Measurements from ENCODE around the gene SH3PXD2A. TPM values are rescaled to one million over a fixed set of nuclear protein-coding genes. Genes with fewer than 3 reads are reported as not detected.

SH3PXD2A gene
- total RNA-seq, 1 donor from 2014 or later, result 17.3 TPM

- no peak overlapping the region for H2AFZ ChIP-seq (ENCODE audit: low read depth, low read length)
- peaks cover 2% of the 10 kb centered on the region for H3K9me3 Mint-ChIP-seq (ENCODE audit: unreplicated experiment)
- H3K4me3 ChIP-seq (ENCODE audit: insufficient read depth, low read depth, low read length), result no peak overlapping the region
- H3K4me3 Mint-ChIP-seq (ENCODE audit: unreplicated experiment), result no peak overlapping the region
- DNase-seq (ENCODE audit: low read depth) (no peak), FAIRE-seq (no peak)
- H3K36me3 ChIP-seq (ENCODE audit: insufficient read depth, low read length), result no peaks in the 10 kb centered on the region
- H3K4me1 ChIP-seq (ENCODE audit: insufficient read depth, low read length), result no peaks in the 10 kb centered on the region
- no peaks in the 10 kb centered on the region for H3K27me3 ChIP-seq (ENCODE audit: insufficient read depth, low read length)
- no peaks in the 10 kb centered on the region for H3K36me3 Mint-ChIP-seq (ENCODE audit: low read depth, unreplicated experiment)
- peaks cover 38% of the 10 kb centered on the region for H4K20me1 ChIP-seq (ENCODE audit: insufficient read depth, low read length)
- H3K9ac ChIP-seq (ENCODE audit: low read length), result no peak overlapping the region
- H3K4me1 Mint-ChIP-seq (ENCODE audit: low read depth, unreplicated experiment), result peaks cover 13% of the 10 kb centered on the region
- H3K27ac ChIP-seq (ENCODE audit: low read depth, low read length), result no peak overlapping the region
- no peak overlapping the region for H3K4me2 ChIP-seq (ENCODE audit: low read length)
- no peaks in the 10 kb centered on the region for H3K27me3 Mint-ChIP-seq (ENCODE audit: low read depth, unreplicated experiment)
- no peak for TF ChIP-seq EZH2 (IDR thresholded peaks at IDR 0.05; ENCODE audit: insufficient read depth, low read length)
- TF ChIP-seq CTCF (IDR thresholded peaks at IDR 0.05; ENCODE audit: insufficient read depth, low read depth, low read length), result no peak
- no peak overlapping the region for H3K27ac Mint-ChIP-seq (ENCODE audit: unreplicated experiment)
- H3K79me2 ChIP-seq (ENCODE audit: insufficient read depth, low read length), result peaks cover 26% of the 10 kb centered on the region
- no peaks in the 10 kb centered on the region for H3K9me3 ChIP-seq (ENCODE audit: insufficient read depth, low read depth, low read length)
These were observed 20.8 kb downstream of the SH3PXD2A start for GRCh38 chr10:103834436-103835095.

- no peak overlapping the region for H2AFZ ChIP-seq (ENCODE audit: low read depth, low read length)
- H3K27me3 ChIP-seq (ENCODE audit: insufficient read depth, low read length), result no peaks in the 10 kb centered on the region
- no peaks in the 10 kb centered on the region for H3K36me3 ChIP-seq (ENCODE audit: insufficient read depth, low read length)
- H3K27ac ChIP-seq (ENCODE audit: low read depth, low read length), result no peak overlapping the region
- H3K9me3 Mint-ChIP-seq (ENCODE audit: unreplicated experiment), result peaks cover 2% of the 10 kb centered on the region
- H3K4me2 ChIP-seq (ENCODE audit: low read length), result peak overlapping the region; percentile 5
- no peaks in the 10 kb centered on the region for H3K27me3 Mint-ChIP-seq (ENCODE audit: low read depth, unreplicated experiment)
- H3K79me2 ChIP-seq (ENCODE audit: insufficient read depth, low read length), result peaks cover 26% of the 10 kb centered on the region
- H3K4me1 ChIP-seq (ENCODE audit: insufficient read depth, low read length), result no peaks in the 10 kb centered on the region
- H4K20me1 ChIP-seq (ENCODE audit: insufficient read depth, low read length), result peaks cover 36% of the 10 kb centered on the region
- no peak overlapping the region for H3K4me3 Mint-ChIP-seq (ENCODE audit: unreplicated experiment)
- no peaks in the 10 kb centered on the region for H3K9me3 ChIP-seq (ENCODE audit: insufficient read depth, low read depth, low read length)
- H3K4me3 ChIP-seq (ENCODE audit: insufficient read depth, low read depth, low read length), result no peak overlapping the region
- FAIRE-seq, result no peak
- H3K27ac Mint-ChIP-seq (ENCODE audit: unreplicated experiment), result no peak overlapping the region
- DNase-seq (ENCODE audit: low read depth), result no peak
- H3K36me3 Mint-ChIP-seq (ENCODE audit: low read depth, unreplicated experiment), result no peaks in the 10 kb centered on the region
- H3K9ac ChIP-seq (ENCODE audit: low read length), result no peak overlapping the region
- TF ChIP-seq EZH2 (IDR thresholded peaks at IDR 0.05; ENCODE audit: insufficient read depth, low read length) (no peak), CTCF (IDR thresholded peaks at IDR 0.05; ENCODE audit: insufficient read depth, low read depth, low read length) (no peak)
- peaks cover 11% of the 10 kb centered on the region for H3K4me1 Mint-ChIP-seq (ENCODE audit: low read depth, unreplicated experiment)
These were observed 21.5 kb downstream of the SH3PXD2A start for GRCh38 chr10:103833731-103834365.

- Histone ChIP-seq H3K4me3 (ENCODE audit: insufficient read depth, low read depth, low read length) (no peak overlapping the region), H3K9me3 (ENCODE audit: insufficient read depth, low read depth, low read length) (no peaks in the 10 kb centered on the region), H4K20me1 (ENCODE audit: insufficient read depth, low read length) (peaks cover 41% of the 10 kb centered on the region), H3K4me1 (ENCODE audit: insufficient read depth, low read length) (no peaks in the 10 kb centered on the region), H3K79me2 (ENCODE audit: insufficient read depth, low read length) (peaks cover 25% of the 10 kb centered on the region), H3K36me3 (ENCODE audit: insufficient read depth, low read length) (no peaks in the 10 kb centered on the region), H3K4me2 (ENCODE audit: low read length) (no peak overlapping the region), H3K9ac (ENCODE audit: low read length) (no peak overlapping the region), H3K27me3 (ENCODE audit: insufficient read depth, low read length) (no peaks in the 10 kb centered on the region), H2AFZ (ENCODE audit: low read depth, low read length) (no peak overlapping the region), H3K27ac (ENCODE audit: low read depth, low read length) (no peak overlapping the region)
- Mint-ChIP-seq H3K4me3 (ENCODE audit: unreplicated experiment) (no peak overlapping the region), H3K27me3 (ENCODE audit: low read depth, unreplicated experiment) (no peaks in the 10 kb centered on the region), H3K9me3 (ENCODE audit: unreplicated experiment) (peaks cover 2% of the 10 kb centered on the region), H3K27ac (ENCODE audit: unreplicated experiment) (no peak overlapping the region), H3K4me1 (ENCODE audit: low read depth, unreplicated experiment) (peaks cover 14% of the 10 kb centered on the region), H3K36me3 (ENCODE audit: low read depth, unreplicated experiment) (no peaks in the 10 kb centered on the region)
- FAIRE-seq (no peak), DNase-seq (ENCODE audit: low read depth) (no peak)
- TF ChIP-seq EZH2 (IDR thresholded peaks at IDR 0.05; ENCODE audit: insufficient read depth, low read length) (no peak), CTCF (IDR thresholded peaks at IDR 0.05; ENCODE audit: insufficient read depth, low read depth, low read length) (no peak)
These were observed 22.6 kb downstream of the SH3PXD2A start for GRCh38 chr10:103832806-103833205.
